HepG2 (cell line): Measurements from ENCODE around the gene TNS1.

ENCODE experiments used
- ASH2L ChIP-seq: fragments of 300-600, 200-600 bp; sonication (generic); IDR thresholded peaks from 2 replicates; pipeline ENCODE4 v1.7.0; 2017; ENCODE audit warnings: low read depth, mild to moderate bottlenecking, moderate library complexity, mixed read lengths, low read length; ENCODE audit not compliant: insufficient read length
- PITX1 ChIP-seq: sonication (generic); formaldehyde crosslinking; IDR thresholded peaks from 2 replicates; pipeline ENCODE4 v1.5.1; 2020; ENCODE audit warnings: mild to moderate bottlenecking, missing genetic modification reagents
- SMC3 ChIP-seq: IDR thresholded peaks from 2 replicates; pipeline ENCODE4 v1.6.1; 2011; ENCODE audit warnings: low read length, improper control_type of control experiment
- ZNF83 ChIP-seq: sonication (generic); formaldehyde crosslinking; IDR thresholded peaks from 2 replicates; pipeline ENCODE4 v1.4.0; 2020; ENCODE audit warnings: missing genetic modification reagents, mild to moderate bottlenecking, borderline replicate concordance
- ZNF850 ChIP-seq: sonication (generic); formaldehyde crosslinking; conservative IDR thresholded peaks from 2 replicates; pipeline ENCODE4 v1.9.0; 2021; ENCODE audit warnings: mild to moderate bottlenecking, missing genetic modification reagents
- TF ChIP-seq, protein P1 (sequence below): sonication (generic); formaldehyde crosslinking; IDR thresholded peaks from 2 replicates; pipeline ENCODE4 v1.5.0; 2020; ENCODE audit warnings: mild to moderate bottlenecking, missing genetic modification reagents, moderate library complexity

DNA sequence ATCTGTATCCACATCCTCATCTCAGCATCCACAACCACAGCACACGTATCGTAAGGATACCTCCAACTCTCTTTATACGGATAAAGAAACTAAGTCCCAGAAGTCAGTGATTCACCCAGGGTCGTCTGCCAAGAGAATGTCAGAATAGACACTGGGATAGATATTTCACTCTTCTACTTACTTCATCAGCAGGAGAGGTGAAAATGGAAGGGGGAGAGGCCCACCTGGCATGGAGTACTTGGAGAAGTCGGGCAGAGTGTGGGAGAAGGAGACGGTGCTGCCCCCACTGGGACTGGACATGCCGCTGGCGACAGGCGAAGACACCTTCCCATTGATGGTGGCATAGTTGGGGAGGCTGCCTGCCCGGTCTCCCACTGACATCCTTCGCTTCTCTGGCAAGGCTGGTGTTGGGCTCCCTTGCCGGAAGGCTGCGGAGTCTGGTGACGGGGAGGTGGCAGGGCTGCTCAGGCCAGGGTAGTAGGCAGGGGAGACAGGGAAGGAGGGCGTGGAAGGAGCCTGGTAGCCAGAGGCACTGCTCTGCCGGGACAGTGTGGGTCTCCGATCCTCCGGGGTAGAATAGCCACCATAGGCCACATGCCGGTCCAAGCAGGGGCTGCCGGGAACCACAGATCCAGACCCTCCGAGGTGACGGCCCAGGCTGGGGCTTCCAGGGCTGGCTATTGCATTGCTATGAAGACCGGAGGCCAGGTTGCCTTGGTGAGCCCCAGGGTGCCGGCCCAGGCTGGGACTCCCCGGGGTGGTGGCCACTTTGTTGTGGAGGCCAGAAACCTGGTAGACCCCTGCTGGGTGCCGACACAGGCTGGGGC is 185.1 kb downstream of the TNS1 start:
- no peak for TF ChIP-seq ZNF83 (CRISPR knock-in tag)
- TF ChIP-seq ASH2L = no peak
- no peak for TF ChIP-seq PITX1 (CRISPR knock-in tag)
- TF ChIP-seq SMC3 = no peak
- no peak for TF ChIP-seq ZNF850
- TF ChIP-seq, protein P1, sequence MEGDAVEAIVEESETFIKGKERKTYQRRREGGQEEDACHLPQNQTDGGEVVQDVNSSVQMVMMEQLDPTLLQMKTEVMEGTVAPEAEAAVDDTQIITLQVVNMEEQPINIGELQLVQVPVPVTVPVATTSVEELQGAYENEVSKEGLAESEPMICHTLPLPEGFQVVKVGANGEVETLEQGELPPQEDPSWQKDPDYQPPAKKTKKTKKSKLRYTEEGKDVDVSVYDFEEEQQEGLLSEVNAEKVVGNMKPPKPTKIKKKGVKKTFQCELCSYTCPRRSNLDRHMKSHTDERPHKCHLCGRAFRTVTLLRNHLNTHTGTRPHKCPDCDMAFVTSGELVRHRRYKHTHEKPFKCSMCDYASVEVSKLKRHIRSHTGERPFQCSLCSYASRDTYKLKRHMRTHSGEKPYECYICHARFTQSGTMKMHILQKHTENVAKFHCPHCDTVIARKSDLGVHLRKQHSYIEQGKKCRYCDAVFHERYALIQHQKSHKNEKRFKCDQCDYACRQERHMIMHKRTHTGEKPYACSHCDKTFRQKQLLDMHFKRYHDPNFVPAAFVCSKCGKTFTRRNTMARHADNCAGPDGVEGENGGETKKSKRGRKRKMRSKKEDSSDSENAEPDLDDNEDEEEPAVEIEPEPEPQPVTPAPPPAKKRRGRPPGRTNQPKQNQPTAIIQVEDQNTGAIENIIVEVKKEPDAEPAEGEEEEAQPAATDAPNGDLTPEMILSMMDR (CRISPR knock-in tag) = no peak
